T-helper 2 cell (primary cell): ENCODE results near the gene GLIS1.
A peak's percentile ranks its signal among the peaks of the same experiment; 100 is the strongest.

Source experiments
- DNase-seq, 5 experiments: peaks; one replicate each; pipeline versions ENCODE4 v3.0.0 to v3.0.0-alpha.2; 2012 to 2022

Gene GLIS1

GRCh38 chr1:53576866-53577760 is 161.9 kb downstream of the GLIS1 start:
- no peak for DNase-seq

- no peak for DNase-seq
Observed at GRCh38 chr1:53576381-53576801, 162.6 kb downstream of the GLIS1 start.

- no peak for DNase-seq
Observed at GRCh38 chr1:53575955-53576320, 163.0 kb downstream of the GLIS1 start.

GRCh38 chr1:53575141-53575954 is 163.6 kb downstream of the GLIS1 start:
- DNase-seq = peak in 1 of 5 experiments; percentile 30

- no peak for DNase-seq
Observed at GRCh38 chr1:53574621-53575020, 164.3 kb downstream of the GLIS1 start.

- no peak for DNase-seq
Observed at GRCh38 chr1:53573931-53574330, 165.0 kb downstream of the GLIS1 start.

GRCh38 chr1:53573522-53573921 is 165.4 kb downstream of the GLIS1 start:
- DNase-seq = no peak

- DNase-seq = no peak
Observed at GRCh38 chr1:53572815-53573173, 166.2 kb downstream of the GLIS1 start.

- no peak for DNase-seq
Observed at GRCh38 chr1:53572065-53572814, 166.7 kb downstream of the GLIS1 start.

GRCh38 chr1:53568540-53568939 is 170.4 kb downstream of the GLIS1 start:
- DNase-seq = no peak

- no peak for DNase-seq
Observed at GRCh38 chr1:53567851-53568250, 171.1 kb downstream of the GLIS1 start.

- no peak for DNase-seq
Observed at GRCh38 chr1:53567450-53567849, 171.5 kb downstream of the GLIS1 start.

- DNase-seq = no peak
Observed at GRCh38 chr1:53563611-53564010, 175.4 kb downstream of the GLIS1 start.

- no peak for DNase-seq
Observed at GRCh38 chr1:53562981-53563379, 176.0 kb downstream of the GLIS1 start.

GRCh38 chr1:53562291-53562980 is 176.5 kb downstream of the GLIS1 start:
- DNase-seq = peak in 2 of 5 experiments; percentile 20 to 44

GRCh38 chr1:53561503-53562105 is 177.4 kb downstream of the GLIS1 start:
- DNase-seq = no peak

- no peak for DNase-seq
Observed at GRCh38 chr1:53560581-53561502, 178.1 kb downstream of the GLIS1 start.

GRCh38 chr1:53559854-53560580 is 178.9 kb downstream of the GLIS1 start:
- no peak for DNase-seq

- DNase-seq = no peak
Observed at GRCh38 chr1:53559391-53559815, 179.6 kb downstream of the GLIS1 start.

- no peak for DNase-seq
Observed at GRCh38 chr1:53558739-53559315, 180.1 kb downstream of the GLIS1 start.
